OCI-LY3 (cell line): Measurements from ENCODE around the gene TAF7L.

Experiments
- H2AFZ ChIP-seq: fragments of 200-600, 300-600 bp; shearing (Covaris generic); 2 replicates; pipeline ENCODE4 v1.6.0; 2014; ENCODE audit warnings: antibody characterized with exemption, low read depth, low read length
- H3K27ac ChIP-seq: fragments of 200-600, 300-600 bp; sonication (generic); 2 replicates; pipeline ENCODE4 v1.5.1; 2014; ENCODE audit warnings: mild to moderate bottlenecking, low read length, moderate library complexity, mixed read lengths
- H3K27me3 ChIP-seq: fragments of 200-600, 300-600 bp; sonication (generic); 2 replicates; pipeline ENCODE4 v1.6.1; 2014; ENCODE audit warnings: low read depth, low read length, mixed read lengths
- H3K36me3 ChIP-seq: fragments of 200-600, 300-600 bp; sonication (generic); replicated peaks from 2 replicates; pipeline ENCODE3; 2014; ENCODE audit warnings: low read depth, low read length, mixed read lengths
- H3K4me1 ChIP-seq: fragments of 300-600, 200-600 bp; sonication (generic); 2 replicates; pipeline ENCODE4 v1.6.1; 2014; ENCODE audit warnings: low read length, mixed read lengths
- H3K4me2 ChIP-seq: fragments of 200-600, 300-600 bp; sonication (generic); 2 replicates; pipeline ENCODE4 v1.6.1; 2014; ENCODE audit warnings: low read length, mixed read lengths
- H3K4me3 ChIP-seq: fragments of 300-600, 200-600 bp; sonication (generic); 2 replicates; pipeline ENCODE4 v1.5.1; 2014; ENCODE audit warnings: antibody characterized with exemption, mild to moderate bottlenecking, low read length, moderate library complexity
- H3K79me2 ChIP-seq: fragments of 300-600, 200-600 bp; shearing (Covaris generic); 2 replicates; pipeline ENCODE4 v1.6.1; 2014; ENCODE audit warnings: mild to moderate bottlenecking, low read length, mixed read lengths
- H3K9ac ChIP-seq: fragments of 300-600, 200-600 bp; shearing (Covaris generic); 2 replicates; pipeline ENCODE4 v1.6.0; 2014; ENCODE audit warnings: mild to moderate bottlenecking, low read length, moderate library complexity
- H3K9me3 ChIP-seq: fragments of 200-600, 300-600 bp; shearing (Covaris generic); 2 replicates; pipeline ENCODE4 v1.6.1; 2014; ENCODE audit warnings: low read length, mixed read lengths; ENCODE audit not compliant: insufficient read depth
- H4K20me1 ChIP-seq: fragments of 200-600, 300-600 bp; sonication (generic); 2 replicates; pipeline ENCODE4 v1.6.1; 2016; ENCODE audit warnings: low read length, mixed read lengths; ENCODE audit not compliant: insufficient read depth
- EZH2phosphoT487 ChIP-seq: fragments of 200-600 bp; shearing (Covaris generic); IDR thresholded peaks from 2 replicates; pipeline ENCODE4 v1.6.1; 2018; ENCODE audit warnings: antibody characterized with exemption, mixed run types, low read depth
- TF ChIP-seq, protein P1 (sequence below): fragments of 200-600, 300-600 bp; sonication (generic); IDR thresholded peaks from 2 replicates; pipeline ENCODE4 v1.5.1; 2014; ENCODE audit warnings: antibody characterized with exemption, low read length, low read depth

TAF7L gene

DNA sequence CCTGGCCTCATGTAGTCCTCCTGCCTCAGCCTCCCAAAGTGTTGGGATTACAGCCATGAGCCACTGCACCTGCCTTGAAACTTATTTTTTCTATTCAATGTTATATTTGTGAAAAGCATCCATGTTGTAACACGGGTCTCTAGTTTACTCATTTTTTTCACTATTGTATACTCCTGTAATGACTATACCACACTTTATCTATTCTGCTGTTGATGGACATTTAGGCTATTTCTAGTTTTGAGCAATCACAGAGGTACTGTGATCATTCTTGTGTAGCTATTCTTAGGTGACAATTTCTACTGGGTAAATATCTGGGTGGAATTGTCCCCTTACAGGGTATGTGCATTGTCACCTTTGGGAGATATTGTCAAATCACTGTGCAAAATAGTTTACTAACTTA is 67.9 kb downstream of the TAF7L start:
- no peak overlapping the region for H3K27ac ChIP-seq

DNA sequence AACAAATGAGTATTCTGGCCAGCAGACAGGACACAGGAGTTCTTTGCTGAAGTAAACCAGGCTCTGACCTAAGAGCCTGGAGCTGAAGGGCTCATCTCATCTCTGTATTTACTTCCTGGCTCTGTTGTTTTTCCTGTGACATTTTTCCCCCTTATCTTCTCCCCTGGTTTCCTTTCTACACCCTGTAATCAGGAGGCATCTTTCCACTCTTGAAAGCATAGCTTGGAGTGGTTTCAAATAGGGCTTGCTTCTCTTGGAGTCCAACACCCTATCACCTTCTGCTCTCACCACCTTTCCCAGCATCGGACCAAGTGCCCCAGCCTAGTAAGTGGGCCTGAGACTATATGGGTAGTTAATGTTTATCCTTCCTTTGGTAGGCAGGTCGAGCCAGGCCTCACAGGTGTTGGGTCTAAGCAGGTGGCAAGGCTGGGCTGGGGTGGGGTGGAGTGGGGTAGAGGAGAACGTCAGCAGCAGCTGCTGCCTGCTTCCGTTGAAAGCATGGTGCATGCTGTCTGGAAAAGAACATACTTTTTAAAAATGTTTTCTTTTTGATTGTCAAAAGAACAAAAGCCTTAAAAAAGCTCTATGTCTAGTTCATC is 70.4 kb downstream of the TAF7L start:
- no peak overlapping the region for H3K9ac ChIP-seq
- H3K4me1 ChIP-seq: no peaks in the 10 kb centered on the region
- H2AFZ ChIP-seq: no peak overlapping the region
- H3K4me3 ChIP-seq: no peak overlapping the region
- no peak for TF ChIP-seq EZH2phosphoT487
- TF ChIP-seq, protein P1, sequence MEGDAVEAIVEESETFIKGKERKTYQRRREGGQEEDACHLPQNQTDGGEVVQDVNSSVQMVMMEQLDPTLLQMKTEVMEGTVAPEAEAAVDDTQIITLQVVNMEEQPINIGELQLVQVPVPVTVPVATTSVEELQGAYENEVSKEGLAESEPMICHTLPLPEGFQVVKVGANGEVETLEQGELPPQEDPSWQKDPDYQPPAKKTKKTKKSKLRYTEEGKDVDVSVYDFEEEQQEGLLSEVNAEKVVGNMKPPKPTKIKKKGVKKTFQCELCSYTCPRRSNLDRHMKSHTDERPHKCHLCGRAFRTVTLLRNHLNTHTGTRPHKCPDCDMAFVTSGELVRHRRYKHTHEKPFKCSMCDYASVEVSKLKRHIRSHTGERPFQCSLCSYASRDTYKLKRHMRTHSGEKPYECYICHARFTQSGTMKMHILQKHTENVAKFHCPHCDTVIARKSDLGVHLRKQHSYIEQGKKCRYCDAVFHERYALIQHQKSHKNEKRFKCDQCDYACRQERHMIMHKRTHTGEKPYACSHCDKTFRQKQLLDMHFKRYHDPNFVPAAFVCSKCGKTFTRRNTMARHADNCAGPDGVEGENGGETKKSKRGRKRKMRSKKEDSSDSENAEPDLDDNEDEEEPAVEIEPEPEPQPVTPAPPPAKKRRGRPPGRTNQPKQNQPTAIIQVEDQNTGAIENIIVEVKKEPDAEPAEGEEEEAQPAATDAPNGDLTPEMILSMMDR: no peak
- H3K79me2 ChIP-seq: no peaks in the 10 kb centered on the region
- no peaks in the 10 kb centered on the region for H3K27me3 ChIP-seq
- no peak overlapping the region for H3K4me2 ChIP-seq
- no peaks in the 10 kb centered on the region for H3K36me3 ChIP-seq
- H4K20me1 ChIP-seq: no peaks in the 10 kb centered on the region
- no peaks in the 10 kb centered on the region for H3K9me3 ChIP-seq
- no peak overlapping the region for H3K27ac ChIP-seq

More for the DNA sequence above, 67.9 kb downstream of the TAF7L start:
- H3K9me3 ChIP-seq: no peaks in the 10 kb centered on the region
- H3K79me2 ChIP-seq: no peaks in the 10 kb centered on the region
- no peaks in the 10 kb centered on the region for H3K4me1 ChIP-seq
- TF ChIP-seq, protein P1: no peak
- TF ChIP-seq EZH2phosphoT487: no peak
- no peaks in the 10 kb centered on the region for H3K27me3 ChIP-seq
- H3K4me2 ChIP-seq: no peak overlapping the region
- H2AFZ ChIP-seq: no peak overlapping the region
- H3K36me3 ChIP-seq: no peaks in the 10 kb centered on the region
- H3K4me3 ChIP-seq: no peak overlapping the region
- no peaks in the 10 kb centered on the region for H4K20me1 ChIP-seq
- H3K9ac ChIP-seq: no peak overlapping the region

DNA sequence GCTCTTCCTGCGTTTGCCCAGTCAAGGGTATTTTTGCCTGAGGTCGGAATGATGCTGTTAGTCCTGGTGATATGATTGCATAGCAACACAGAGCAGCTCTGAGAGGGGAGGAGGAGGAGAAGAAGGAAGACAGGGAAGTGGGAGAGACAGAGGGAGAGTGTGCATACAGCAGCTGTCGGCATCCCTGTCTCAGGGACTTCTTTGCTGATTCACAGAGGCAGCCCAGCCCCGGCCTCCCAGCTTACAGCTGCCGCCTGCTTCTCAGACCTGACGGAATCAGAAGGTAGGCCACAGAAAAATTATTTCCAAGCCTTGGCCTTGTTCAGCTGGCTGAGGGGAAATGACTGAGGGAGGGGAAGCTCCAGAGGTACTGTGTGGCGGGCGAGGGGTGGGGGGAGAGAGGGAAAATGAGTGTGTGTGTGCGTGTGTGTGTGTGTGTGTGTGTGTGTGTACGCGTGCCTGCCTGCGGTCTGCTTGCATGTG is 71.2 kb downstream of the TAF7L start:
- no peak overlapping the region for H2AFZ ChIP-seq
- no peak overlapping the region for H3K4me3 ChIP-seq
- TF ChIP-seq, protein P1: no peak
- TF ChIP-seq EZH2phosphoT487: no peak
- no peaks in the 10 kb centered on the region for H4K20me1 ChIP-seq
- no peaks in the 10 kb centered on the region for H3K4me1 ChIP-seq
- H3K36me3 ChIP-seq: no peaks in the 10 kb centered on the region
- H3K79me2 ChIP-seq: no peaks in the 10 kb centered on the region
- H3K9me3 ChIP-seq: no peaks in the 10 kb centered on the region
- no peak overlapping the region for H3K4me2 ChIP-seq
- H3K27me3 ChIP-seq: no peaks in the 10 kb centered on the region
- H3K9ac ChIP-seq: no peak overlapping the region
- H3K27ac ChIP-seq: no peak overlapping the region

DNA sequence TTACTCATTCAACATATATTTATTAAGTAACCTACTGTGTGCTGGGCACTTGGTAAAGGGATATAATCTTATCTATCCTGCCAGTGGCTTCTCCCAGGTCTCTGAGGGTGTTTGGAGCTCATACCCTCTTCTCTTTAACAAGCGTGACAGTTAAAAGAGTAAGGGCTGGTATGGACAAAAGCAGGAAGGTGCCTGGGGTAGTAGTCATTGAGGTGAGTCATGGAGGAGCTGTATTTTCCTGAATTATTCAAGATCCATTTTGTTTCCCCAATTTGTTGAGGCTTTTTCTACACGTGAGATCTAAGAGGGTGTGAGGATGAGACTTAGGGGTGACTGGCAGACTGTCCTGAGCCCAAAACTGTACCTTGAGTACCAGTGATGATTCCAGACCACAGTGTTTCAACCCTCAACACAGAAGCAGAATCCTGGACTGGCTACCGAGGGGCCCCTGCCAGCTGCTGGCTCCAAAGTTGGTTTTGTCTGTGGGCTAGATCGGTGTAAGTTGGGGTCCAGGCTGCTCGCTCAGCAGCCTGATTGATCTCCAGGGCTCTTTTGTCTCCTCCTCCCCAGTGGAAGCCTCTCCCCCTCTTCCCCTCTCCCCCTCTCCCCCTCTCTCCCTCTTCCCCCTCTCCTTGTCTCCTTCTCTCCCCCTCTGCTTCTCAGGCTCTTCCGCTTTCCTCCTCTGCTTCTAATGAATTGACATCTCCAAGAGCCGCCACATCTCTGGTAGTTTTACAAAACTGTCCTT is 71.8 kb downstream of the TAF7L start, which contains the start of gene DRP2:
DRP2 (plus strand) TSS at position 671 of the 748 bp plus-strand sequence. CDS start 11,862 bp downstream, outside the sequence.
- Histone ChIP-seq H3K27ac (no peak within 1 kb of the TSS), H3K27me3 (no peaks in the 10 kb centered on the region), H3K4me1 (no peaks in the 10 kb centered on the region), H4K20me1 (no peaks in the 10 kb centered on the region), H3K9me3 (no peaks in the 10 kb centered on the region), H2AFZ (no peak within 1 kb of the TSS), H3K4me2 (no peak within 1 kb of the TSS), H3K9ac (no peak within 1 kb of the TSS), H3K36me3 (no peaks in the 10 kb centered on the region), H3K4me3 (no peak within 1 kb of the TSS), H3K79me2 (no peaks in the 10 kb centered on the region)
- TF ChIP-seq, protein P1: no peak
- no peak for TF ChIP-seq EZH2phosphoT487
